KOPT-K1 (cell line): Measurements from ENCODE around the gene ARFGEF2.
"Not testable (repeated sequence)": the region's sequence is repeated elsewhere in the genome, so short reads cannot be mapped to it uniquely, and the experiment has no call there.

ENCODE experiments used
- H3K27ac ChIP-seq: fragments of 200-600 bp; sonication (generic); 2 replicates; pipeline ENCODE4 v1.5.1; 2016; ENCODE audit warnings: antibody characterized with exemption, mild to moderate bottlenecking, low read depth, low read length; ENCODE audit not compliant: poor library complexity, severe bottlenecking
- H3K36me3 ChIP-seq: fragments of 200-600 bp; sonication (generic); 2 replicates; pipeline ENCODE4 v1.5.1; 2017; ENCODE audit warnings: antibody characterized with exemption, mild to moderate bottlenecking, low read length, moderate library complexity; ENCODE audit not compliant: insufficient read depth
- H3K9me3 ChIP-seq: fragments of 200-600 bp; sonication (generic); 2 replicates; pipeline ENCODE4 v1.5.1; 2017; ENCODE audit warnings: antibody characterized with exemption, low read length, mild to moderate bottlenecking; ENCODE audit not compliant: insufficient read depth, poor library complexity, severe bottlenecking

The ARFGEF2 gene

DNA sequence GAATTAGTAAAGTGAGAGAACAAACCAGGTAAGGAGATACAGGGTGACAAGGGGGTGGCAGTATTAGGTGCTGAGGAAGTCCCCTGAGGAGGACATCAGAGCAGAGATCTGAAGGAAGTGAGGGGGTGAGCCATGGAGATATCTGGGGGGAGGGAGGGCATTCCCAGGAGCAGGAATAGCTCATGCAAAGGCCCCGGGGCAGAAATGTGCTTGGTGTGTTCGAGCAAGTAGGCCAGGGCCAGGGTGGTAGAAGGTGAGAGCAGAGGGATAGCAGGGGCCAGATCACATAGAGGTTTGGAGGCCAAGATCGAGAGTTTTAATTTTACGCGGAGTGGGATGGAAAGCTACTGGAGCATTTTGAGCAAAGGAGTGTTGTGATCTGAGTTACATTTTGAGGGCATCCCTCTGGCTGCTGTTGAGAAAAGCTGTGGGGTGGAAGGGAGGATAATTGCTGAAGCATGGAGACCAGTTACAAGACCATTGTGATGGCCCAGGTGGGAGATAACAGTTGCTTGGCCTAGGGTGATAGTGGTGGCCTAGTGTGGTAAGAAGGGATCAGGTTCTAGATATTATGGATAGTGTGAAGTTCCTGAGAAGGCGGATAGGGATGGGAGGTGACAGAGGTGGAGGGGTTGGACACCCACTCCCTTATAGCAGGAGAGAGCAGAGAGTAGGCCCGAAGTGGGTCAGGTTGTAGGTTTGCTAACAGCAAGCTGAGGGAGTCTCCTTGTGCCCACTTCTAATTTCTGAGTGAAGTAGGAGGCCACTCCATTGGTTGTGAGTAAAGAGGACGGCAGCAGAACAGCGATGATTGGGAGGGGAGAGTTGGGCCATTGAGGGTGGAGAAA is 10.2 kb downstream of the ARFGEF2 start:
- no peaks in the 10 kb centered on the region for H3K36me3 ChIP-seq
- no peaks in the 10 kb centered on the region for H3K9me3 ChIP-seq
- H3K27ac ChIP-seq: no peak overlapping the region

DNA sequence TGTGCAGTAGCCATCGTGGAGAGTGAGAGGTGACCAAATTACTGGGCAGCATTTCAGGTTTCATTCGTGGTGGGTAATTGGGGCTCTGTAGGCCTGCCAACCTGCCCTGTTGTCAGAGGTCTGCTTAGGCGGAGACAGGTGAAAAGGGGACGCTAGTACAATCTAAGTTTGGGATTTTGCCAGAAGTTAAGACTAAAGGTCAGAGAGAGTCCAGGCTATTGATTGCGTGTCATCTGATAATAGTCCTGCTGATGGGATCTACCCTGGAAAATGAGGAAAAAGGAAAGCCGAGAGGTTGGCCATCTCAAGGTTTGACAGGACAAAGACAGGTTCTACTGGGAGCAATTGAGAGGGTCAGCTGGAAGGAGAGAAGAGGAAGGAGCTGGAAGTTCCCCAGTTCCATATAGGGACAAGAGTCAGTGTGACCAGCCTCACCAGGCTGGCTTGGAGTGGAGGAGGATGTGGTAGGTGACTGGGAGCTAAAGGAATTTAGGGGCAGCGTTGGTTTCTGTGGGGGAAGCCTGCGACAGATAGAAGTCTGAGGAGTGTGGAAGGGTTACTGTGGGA is 10.9 kb downstream of the ARFGEF2 start:
- H3K36me3 ChIP-seq: no peaks in the 10 kb centered on the region
- no peaks in the 10 kb centered on the region for H3K9me3 ChIP-seq
- no peak overlapping the region for H3K27ac ChIP-seq

DNA sequence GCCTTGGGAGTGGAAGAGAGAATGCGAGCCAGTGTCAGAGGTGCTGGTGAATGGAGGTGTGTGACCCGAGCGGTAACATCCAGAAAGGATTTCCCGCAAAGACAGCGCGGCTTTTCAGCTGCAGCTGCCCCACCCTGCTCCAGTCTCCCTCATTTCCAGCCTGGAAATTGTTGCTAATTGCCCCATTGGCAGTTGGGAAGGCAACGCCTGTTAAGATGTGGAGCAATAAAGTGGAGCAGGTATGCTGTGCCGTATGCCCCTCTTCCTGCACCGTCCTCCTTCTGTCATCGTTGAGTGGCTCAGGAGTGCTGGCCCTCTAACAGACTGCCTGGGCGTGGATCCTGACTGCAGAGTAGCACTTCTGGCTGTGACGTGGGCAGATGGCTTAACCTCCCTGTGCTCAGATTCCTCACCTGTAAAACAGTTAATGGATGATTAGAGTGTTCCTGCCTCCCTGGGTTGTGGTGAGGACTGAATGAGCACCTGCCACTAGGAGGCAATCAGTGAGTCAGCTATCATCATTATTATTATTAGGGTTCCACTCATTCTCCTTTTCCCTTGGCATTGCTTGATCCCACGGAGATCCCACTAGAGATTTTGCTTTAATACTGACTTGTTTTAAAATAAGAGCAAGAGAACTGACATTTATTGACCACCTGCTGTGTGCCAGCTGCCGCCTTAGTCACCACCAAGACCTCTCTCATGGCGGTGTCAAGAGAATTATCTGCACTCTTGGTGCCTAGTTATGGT is 11.7 kb downstream of the ARFGEF2 start:
- no peak overlapping the region for H3K27ac ChIP-seq
- H3K36me3 ChIP-seq: no peaks in the 10 kb centered on the region
- no peaks in the 10 kb centered on the region for H3K9me3 ChIP-seq

DNA sequence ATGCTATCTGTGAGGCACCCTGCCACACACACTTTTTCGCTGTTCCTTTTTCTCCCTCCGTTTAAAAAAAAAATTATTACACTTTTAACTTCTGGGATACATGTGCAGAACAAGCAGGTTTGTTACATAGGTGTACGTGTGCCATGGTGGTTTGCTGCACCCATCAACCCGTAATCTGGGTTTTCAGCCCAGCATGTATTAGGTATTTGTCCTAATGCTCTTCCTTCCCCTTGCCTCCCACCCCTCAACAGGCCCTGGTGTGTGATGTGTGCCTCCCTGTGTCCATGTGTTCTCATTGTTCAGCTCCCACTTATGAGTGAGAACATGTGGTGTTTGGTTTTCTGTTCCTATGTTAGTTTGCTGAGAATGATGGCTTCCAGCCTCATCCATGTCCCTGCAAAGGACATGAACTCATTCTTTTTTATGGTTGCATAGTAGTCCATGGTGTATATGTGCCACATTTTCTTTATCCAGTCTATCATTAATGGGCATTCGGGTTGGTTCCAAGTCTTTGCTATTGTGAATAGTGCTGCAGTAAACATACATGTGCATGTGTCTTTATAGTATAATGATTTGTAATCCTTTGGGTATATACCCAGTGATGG is 12.9 kb downstream of the ARFGEF2 start:
- not testable (repeated sequence) for H3K27ac ChIP-seq, H3K9me3 ChIP-seq, H3K36me3 ChIP-seq

DNA sequence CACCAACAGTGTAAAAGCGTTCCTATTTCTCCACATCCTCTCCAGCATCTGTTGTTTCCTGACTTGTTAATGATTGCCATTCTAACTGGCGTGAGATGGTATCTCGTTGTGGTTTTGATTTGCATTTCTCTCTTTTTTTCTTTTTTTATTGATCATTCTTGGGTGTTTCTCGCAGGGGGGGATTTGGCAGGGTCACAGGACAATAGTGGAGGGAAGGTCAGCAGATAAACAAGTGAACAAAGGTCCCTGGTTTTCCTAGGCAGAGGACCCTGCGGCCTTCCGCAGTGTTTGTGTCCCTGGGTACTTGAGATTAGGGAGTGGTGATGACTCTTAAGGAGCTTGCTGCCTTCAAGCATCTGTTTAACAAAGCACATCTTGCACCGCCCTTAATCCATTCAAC is 13.5 kb downstream of the ARFGEF2 start:
- H3K36me3 ChIP-seq, H3K27ac ChIP-seq, H3K9me3 ChIP-seq: not testable (repeated sequence)

DNA sequence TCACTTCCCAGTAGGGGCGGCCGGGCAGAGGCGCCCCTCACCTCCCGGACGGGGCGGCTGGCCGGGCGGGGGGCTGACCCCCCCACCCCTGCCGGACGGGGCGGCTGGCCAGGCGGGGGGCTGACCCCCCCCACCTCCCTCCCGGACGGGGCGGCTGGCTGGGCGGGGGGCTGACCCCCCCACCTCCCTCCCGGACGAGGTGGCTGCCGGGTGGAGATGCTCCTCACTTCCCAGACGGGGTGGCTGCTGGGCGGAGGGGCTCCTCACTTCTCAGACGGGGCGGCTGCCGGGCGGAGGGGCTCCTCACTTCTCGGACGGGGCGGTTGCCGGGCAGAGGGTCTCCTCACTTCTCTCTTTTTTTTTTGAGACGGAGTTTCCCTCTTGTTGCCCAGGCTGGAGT is 14.7 kb downstream of the ARFGEF2 start:
- not testable (repeated sequence) for H3K36me3 ChIP-seq, H3K27ac ChIP-seq, H3K9me3 ChIP-seq

DNA sequence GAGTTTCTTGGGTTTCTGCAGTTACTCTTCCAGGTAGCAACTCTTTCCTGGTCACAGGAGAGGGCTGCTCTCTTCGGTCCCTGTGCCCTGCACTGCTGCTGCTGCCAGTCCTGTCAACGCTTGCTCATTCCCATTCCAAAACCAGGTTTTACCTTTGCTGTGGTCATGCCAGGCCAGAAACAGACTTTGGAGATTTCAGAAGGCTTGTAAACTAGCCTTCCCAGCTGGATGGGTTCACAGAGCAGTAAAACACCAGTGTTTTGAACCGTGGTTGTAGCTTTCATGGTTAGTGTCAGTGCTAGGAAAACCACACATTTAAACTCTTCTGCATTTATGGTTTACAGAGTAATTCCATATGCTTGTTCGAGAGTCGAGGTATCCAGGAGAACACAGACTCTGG is 16.2 kb downstream of the ARFGEF2 start:
- peaks cover 17% of the 10 kb centered on the region for H3K36me3 ChIP-seq

DNA sequence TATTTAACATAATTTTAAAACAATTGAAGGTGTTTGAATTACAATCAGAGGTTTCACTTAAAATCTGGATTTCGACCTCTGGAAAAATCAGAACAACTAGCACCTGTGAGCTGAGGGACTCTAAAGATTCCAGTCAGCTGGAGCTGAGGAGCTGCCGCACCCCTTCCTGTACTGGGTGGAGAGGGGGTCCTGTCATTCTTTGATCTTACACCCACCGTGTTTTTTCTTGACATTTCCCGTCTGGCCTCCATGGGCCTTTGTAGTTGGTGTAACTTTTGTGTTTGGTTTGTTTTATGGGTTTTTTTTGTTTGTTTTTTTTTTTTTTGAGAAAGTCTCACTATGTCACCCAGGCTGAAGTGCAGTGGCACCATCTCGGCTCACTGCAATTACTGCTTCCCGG is 17.2 kb downstream of the ARFGEF2 start:
- H3K9me3 ChIP-seq: no peaks in the 10 kb centered on the region
- H3K27ac ChIP-seq: no peak overlapping the region
- H3K36me3 ChIP-seq: peaks cover 27% of the 10 kb centered on the region

More for the DNA sequence above, 16.2 kb downstream of the ARFGEF2 start:
- Histone ChIP-seq H3K9me3 (no peaks in the 10 kb centered on the region), H3K27ac (no peak overlapping the region)

DNA sequence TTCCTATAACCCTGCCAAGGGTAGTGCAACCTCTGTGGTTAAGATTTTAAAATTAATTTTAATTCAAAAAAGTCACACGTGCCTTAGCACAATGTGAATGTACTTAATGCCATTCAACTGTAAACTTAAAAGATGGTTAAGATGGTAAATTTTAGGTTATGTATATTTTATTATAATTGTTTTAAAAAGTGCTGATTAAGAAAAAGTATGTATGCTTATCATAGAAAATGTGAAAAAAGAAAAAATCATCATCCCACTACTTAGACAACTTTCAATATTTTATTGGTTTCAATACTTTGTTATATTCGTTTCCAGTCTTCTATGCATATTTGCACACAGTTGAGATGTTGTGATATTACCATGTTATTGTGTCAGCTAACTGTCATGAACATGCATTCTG is 18.7 kb downstream of the ARFGEF2 start:
- Histone ChIP-seq H3K27ac (no peak overlapping the region), H3K36me3 (peaks cover 42% of the 10 kb centered on the region), H3K9me3 (no peaks in the 10 kb centered on the region)

DNA sequence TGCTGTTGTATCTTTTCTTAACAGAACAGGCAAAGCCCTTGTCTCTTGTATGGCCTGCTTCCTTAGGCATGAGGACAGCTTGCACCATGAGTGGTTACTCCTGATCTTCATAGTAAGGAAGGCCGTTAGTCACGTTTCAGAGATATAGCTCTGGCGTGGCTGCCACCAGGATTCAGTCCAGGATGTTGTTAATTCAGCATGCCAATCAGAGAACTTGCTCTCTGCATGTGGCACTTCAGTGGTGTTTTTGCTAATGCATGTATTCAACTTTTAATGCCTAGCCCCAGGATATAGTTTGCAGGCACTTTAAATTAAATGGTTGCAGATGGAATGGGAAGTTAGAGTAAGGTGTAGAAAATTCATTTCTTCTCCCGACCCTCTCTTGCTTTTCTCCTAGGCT is 20.0 kb downstream of the ARFGEF2 start:
- Histone ChIP-seq H3K9me3 (no peaks in the 10 kb centered on the region), H3K27ac (no peak overlapping the region), H3K36me3 (peaks cover 53% of the 10 kb centered on the region)

DNA sequence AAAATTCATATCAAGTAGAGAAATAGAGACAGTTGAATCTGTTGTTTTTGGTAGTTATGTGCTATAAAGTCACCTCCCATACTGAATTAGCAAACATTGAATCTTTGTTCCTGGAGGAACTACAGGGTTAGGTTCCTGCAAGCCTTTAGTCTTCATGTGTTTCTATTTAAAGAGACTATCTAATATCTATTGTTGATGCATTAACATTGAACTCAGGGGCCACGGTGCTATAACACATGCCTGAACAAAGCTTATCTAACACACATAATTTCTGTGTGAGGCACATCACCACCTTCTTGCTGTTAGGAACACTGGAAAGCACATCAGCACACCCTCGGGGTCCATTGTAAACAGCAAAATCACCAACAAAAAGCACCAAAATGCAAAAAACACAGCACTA is 21.2 kb downstream of the ARFGEF2 start:
- Histone ChIP-seq H3K27ac (no peak overlapping the region), H3K36me3 (peaks cover 53% of the 10 kb centered on the region), H3K9me3 (no peaks in the 10 kb centered on the region)

DNA sequence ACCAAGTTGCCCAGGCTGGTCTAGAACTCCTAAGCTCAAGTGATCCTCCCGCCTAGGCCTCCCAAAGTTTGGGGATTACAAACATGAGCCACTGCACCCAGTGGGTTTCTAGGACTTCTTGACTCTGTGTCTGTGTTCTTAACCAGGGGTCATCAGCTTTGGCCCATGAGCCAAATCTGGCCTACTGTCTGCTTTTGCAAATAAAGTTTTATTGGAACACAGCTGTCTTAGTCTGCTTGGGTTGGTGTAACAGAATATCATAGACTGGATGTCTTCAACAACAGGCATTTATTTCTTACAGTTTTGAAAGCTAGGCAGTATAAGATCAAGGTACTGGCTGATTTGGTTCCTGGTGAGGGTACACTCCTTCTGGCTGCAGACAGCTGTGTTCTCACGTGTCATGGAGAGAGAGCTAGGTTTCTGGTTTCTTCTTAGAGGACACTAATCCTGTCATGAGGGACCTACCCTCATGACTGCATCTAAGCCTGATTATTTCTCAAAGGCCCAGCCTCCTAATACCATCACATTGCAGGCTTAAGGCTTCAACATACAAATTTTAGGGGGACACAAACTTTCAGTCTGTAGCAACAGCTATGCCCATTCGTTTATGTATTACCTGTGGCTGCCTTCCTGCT is 23.3 kb downstream of the ARFGEF2 start:
- Histone ChIP-seq H3K9me3 (no peaks in the 10 kb centered on the region), H3K36me3 (peaks cover 72% of the 10 kb centered on the region), H3K27ac (no peak overlapping the region)

DNA sequence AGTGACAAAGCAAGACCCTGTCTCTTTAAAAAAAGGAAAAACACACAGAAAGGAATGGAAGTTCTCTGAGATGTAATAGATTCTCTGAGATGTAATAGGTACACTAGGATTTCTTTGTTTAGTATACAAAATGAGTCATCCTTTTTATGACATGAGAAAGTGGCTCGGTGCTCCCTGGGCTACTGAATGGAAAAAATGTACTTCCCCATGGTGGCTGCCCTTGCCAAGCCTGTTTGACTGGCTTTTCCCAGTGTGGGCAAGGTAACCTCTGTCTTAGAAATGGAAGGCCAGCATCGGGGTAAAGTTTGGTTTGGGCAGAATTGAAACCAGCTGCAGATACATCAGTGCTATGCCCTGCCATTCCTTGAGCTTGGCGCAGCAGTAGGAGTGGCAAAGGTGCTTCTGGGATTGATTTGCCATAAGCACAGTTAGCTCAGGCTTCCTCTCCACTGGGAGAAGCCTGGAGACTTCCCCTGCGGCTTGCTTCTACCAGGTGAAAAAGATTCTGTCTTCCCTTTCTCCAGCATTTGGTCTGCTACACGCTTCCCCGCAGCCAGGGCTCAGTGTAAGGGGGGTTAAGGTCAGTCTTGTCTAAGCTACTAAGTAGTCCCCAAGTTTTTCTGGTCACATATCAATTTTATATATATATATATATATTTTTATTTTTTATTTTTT is 24.5 kb downstream of the ARFGEF2 start:
- H3K27ac ChIP-seq: no peak overlapping the region
- peaks cover 82% of the 10 kb centered on the region for H3K36me3 ChIP-seq
- H3K9me3 ChIP-seq: no peaks in the 10 kb centered on the region

DNA sequence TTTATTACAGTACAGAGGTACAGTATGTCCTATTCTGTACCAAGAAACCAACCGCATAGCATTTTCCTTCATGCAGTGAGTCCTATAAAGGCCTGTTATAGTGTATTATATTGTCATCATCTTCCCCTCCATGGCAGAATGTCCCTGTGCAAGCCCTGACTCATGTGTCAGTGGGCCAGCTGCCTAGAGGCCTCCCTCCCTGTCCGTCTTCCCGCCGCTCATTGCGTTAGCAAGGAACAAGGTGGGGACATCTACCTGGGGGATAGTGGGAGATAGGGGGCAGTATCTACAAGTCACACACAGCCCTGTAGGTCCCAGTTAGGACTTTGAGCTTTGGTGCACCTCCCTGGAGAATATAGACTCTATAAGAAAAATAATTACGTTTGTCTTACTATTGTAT is 27.1 kb downstream of the ARFGEF2 start:
- H3K27ac ChIP-seq: no peak overlapping the region
- no peaks in the 10 kb centered on the region for H3K9me3 ChIP-seq
- H3K36me3 ChIP-seq: peaks cover 82% of the 10 kb centered on the region
